Astrocyte (in vitro differentiated cells and primary cell): ENCODE results near the gene C17orf107. TPM values are rescaled to one million over a fixed set of nuclear protein-coding genes. Genes with fewer than 3 reads are reported as not detected.
A peak's percentile ranks its signal among the peaks of the same experiment; 100 is the strongest.
"Not testable (repeated sequence)": the region's sequence is repeated elsewhere in the genome, so short reads cannot be mapped to it uniquely, and the experiment has no call there.

Experiments used
- DNase-seq: peaks from one replicate; pipeline ENCODE4 v3.0.0-alpha.2; 2010; ENCODE audit warnings: low read depth
- FAIRE-seq: peaks from 2 replicates; lab custom pipeline; 2011; peaks lifted over from hg19 to GRCh38; lab: Jason Lieb, UNC
- H2AFZ ChIP-seq: 2 replicates; pipeline ENCODE4 v1.6.0; 2012; ENCODE audit warnings: low read depth, low read length, inconsistent platforms
- H3K27ac ChIP-seq: 2 replicates; pipeline ENCODE4 v1.5.1; 2011; ENCODE audit warnings: low read depth, low read length, inconsistent platforms
- H3K27me3 ChIP-seq: 2 replicates; pipeline ENCODE4 v1.6.0; 2011; ENCODE audit warnings: low read length, inconsistent platforms; ENCODE audit not compliant: insufficient read depth
- H3K36me3 ChIP-seq: 2 replicates; pipeline ENCODE4 v1.5.1; 2011; ENCODE audit warnings: low read length, inconsistent platforms; ENCODE audit not compliant: insufficient read depth
- H3K4me1 ChIP-seq: 2 replicates; pipeline ENCODE4 v1.5.1; 2011; ENCODE audit warnings: low read length, inconsistent platforms; ENCODE audit not compliant: insufficient read depth
- H3K4me2 ChIP-seq: 2 replicates; pipeline ENCODE4 v1.6.0; 2012; ENCODE audit warnings: low read length, inconsistent platforms
- H3K4me3 ChIP-seq: 2 replicates; pipeline ENCODE4 v1.5.1; 2011; ENCODE audit warnings: low read depth, mild to moderate bottlenecking, low read length, inconsistent platforms; ENCODE audit not compliant: insufficient read depth
- H3K79me2 ChIP-seq: 2 replicates; pipeline ENCODE4 v1.6.0; 2012; ENCODE audit warnings: mild to moderate bottlenecking, low read length, inconsistent platforms; ENCODE audit not compliant: insufficient read depth
- H3K9ac ChIP-seq: 2 replicates; pipeline ENCODE4 v1.6.0; 2012; ENCODE audit warnings: mild to moderate bottlenecking, low read length, inconsistent platforms
- H3K9me3 ChIP-seq: 2 replicates; pipeline ENCODE4 v1.5.1; 2012; ENCODE audit warnings: low read depth, mild to moderate bottlenecking, low read length, inconsistent platforms; ENCODE audit not compliant: insufficient read depth
- H4K20me1 ChIP-seq: 2 replicates; pipeline ENCODE4 v1.6.0; 2012; ENCODE audit warnings: low read length, inconsistent platforms; ENCODE audit not compliant: insufficient read depth
- H3K27ac Mint-ChIP-seq: one replicate; pipeline ENCODE4 v1.8.0; 2021; ENCODE audit warnings: mild to moderate bottlenecking, mixed read lengths; ENCODE audit not compliant: unreplicated experiment
- H3K27me3 Mint-ChIP-seq: one replicate; pipeline ENCODE4 v1.8.0; 2021; ENCODE audit warnings: low read depth, mixed read lengths; ENCODE audit not compliant: unreplicated experiment
- H3K36me3 Mint-ChIP-seq: one replicate; pipeline ENCODE4 v1.8.0; 2021; ENCODE audit warnings: low read depth, mixed read lengths; ENCODE audit not compliant: unreplicated experiment
- H3K4me1 Mint-ChIP-seq: one replicate; pipeline ENCODE4 v1.8.0; 2021; ENCODE audit warnings: low read depth, mixed read lengths; ENCODE audit not compliant: unreplicated experiment
- H3K4me3 Mint-ChIP-seq: one replicate; pipeline ENCODE4 v1.8.0; 2021; ENCODE audit warnings: mild to moderate bottlenecking, moderate library complexity, mixed read lengths; ENCODE audit not compliant: unreplicated experiment
- H3K9me3 Mint-ChIP-seq: one replicate; pipeline ENCODE4 v1.8.0; 2021; ENCODE audit warnings: mild to moderate bottlenecking, mixed read lengths; ENCODE audit not compliant: unreplicated experiment
- CTCF ChIP-seq: IDR thresholded peaks from 2 replicates; pipeline ENCODE4 v1.5.1; 2011; ENCODE audit warnings: low read depth, mild to moderate bottlenecking, inconsistent platforms, low read length, moderate library complexity; ENCODE audit not compliant: insufficient read depth
- EZH2 ChIP-seq: IDR thresholded peaks from 2 replicates; pipeline ENCODE4 v1.6.1; 2012; ENCODE audit warnings: mild to moderate bottlenecking, low read length, inconsistent platforms; ENCODE audit not compliant: insufficient read depth
- total RNA-seq: library from RNA; stranded (reverse); gene quantifications from 2 replicates; pipeline ENCODE4 v1.2.1, GENCODE V29; 2021

C17orf107 gene
- total RNA-seq, 1 donor from 2014 or later, result 2.2 TPM

GRCh38 chr17:4903051-4903818 lies 3.9 kb downstream of the C17orf107 start, which contains the start of gene CHRNE:
CHRNE (minus strand) TSS chr17:4903098; CDS start chr17:4903063, 35 bp downstream.
- no peaks in the 10 kb centered on the region for H3K79me2 ChIP-seq
- Mint-ChIP-seq H3K27ac (no peak within 1 kb of the TSS), H3K4me1 (peaks cover 2% of the 10 kb centered on the region), H3K4me3 (no peak within 1 kb of the TSS), H3K36me3 (peaks cover 16% of the 10 kb centered on the region), H3K9me3 (no peaks in the 10 kb centered on the region), H3K27me3 (no peaks in the 10 kb centered on the region)
- peaks cover 6% of the 10 kb centered on the region for H3K4me1 ChIP-seq
- peaks cover 2% of the 10 kb centered on the region for H3K27me3 ChIP-seq
- H3K27ac ChIP-seq, result no peak within 1 kb of the TSS
- no peak within 1 kb of the TSS for H3K9ac ChIP-seq
- no peaks in the 10 kb centered on the region for H3K36me3 ChIP-seq
- TF ChIP-seq EZH2, result no peak
- TF ChIP-seq CTCF, result peak; percentile 67
- DNase-seq, result peak; percentile 52
- H2AFZ ChIP-seq, result no peak within 1 kb of the TSS
- no peak within 1 kb of the TSS for H3K4me2 ChIP-seq
- FAIRE-seq, result no peak
- peaks cover 4% of the 10 kb centered on the region for H4K20me1 ChIP-seq
- no peaks in the 10 kb centered on the region for H3K9me3 ChIP-seq
- no peak within 1 kb of the TSS for H3K4me3 ChIP-seq

- not testable (repeated sequence) for H3K9ac ChIP-seq, FAIRE-seq, H2AFZ ChIP-seq, H3K4me2 ChIP-seq, H3K4me3 Mint-ChIP-seq, H3K36me3 Mint-ChIP-seq, H3K4me3 ChIP-seq, H3K27me3 ChIP-seq, H3K27me3 Mint-ChIP-seq, H3K27ac Mint-ChIP-seq, H4K20me1 ChIP-seq, H3K79me2 ChIP-seq, H3K4me1 Mint-ChIP-seq, H3K27ac ChIP-seq, H3K9me3 Mint-ChIP-seq, H3K4me1 ChIP-seq, H3K36me3 ChIP-seq, DNase-seq, H3K9me3 ChIP-seq
These were observed 7.3 kb downstream of the C17orf107 start for GRCh38 chr17:4906642-4907041.

GRCh38 chr17:4908301-4908700 lies 9.0 kb downstream of the C17orf107 start:
- Histone ChIP-seq H2AFZ (peak overlapping the region; percentile 50), H4K20me1 (no peaks in the 10 kb centered on the region), H3K4me2 (peak overlapping the region; percentile 59), H3K79me2 (no peaks in the 10 kb centered on the region), H3K4me1 (peaks cover 4% of the 10 kb centered on the region), H3K27ac (no peak overlapping the region), H3K4me3 (no peak overlapping the region), H3K9ac (peak overlapping the region; percentile 57), H3K36me3 (no peaks in the 10 kb centered on the region), H3K27me3 (no peaks in the 10 kb centered on the region), H3K9me3 (no peaks in the 10 kb centered on the region)
- no peak for FAIRE-seq
- H3K27ac Mint-ChIP-seq, result no peak overlapping the region
- no peaks in the 10 kb centered on the region for H3K36me3 Mint-ChIP-seq
- no peaks in the 10 kb centered on the region for H3K27me3 Mint-ChIP-seq
- H3K9me3 Mint-ChIP-seq, result no peaks in the 10 kb centered on the region
- TF ChIP-seq EZH2 (no peak), CTCF (no peak)
- no peak overlapping the region for H3K4me3 Mint-ChIP-seq
- DNase-seq, result no peak
- peaks cover 2% of the 10 kb centered on the region for H3K4me1 Mint-ChIP-seq
